Stimulated activated CD4-positive, alpha-beta T cell treated with anti-CD3 and anti-CD28 coated beads, Interleukin-1b, Interleukin-23, amount 100 ng/mL, for 48 hours (primary cell): ENCODE measurements around the gene XAB2.

Experiments used
- DNase-seq: peaks from one replicate; pipeline ENCODE4 v3.0.0-alpha.2; 2020

XAB2 gene

GRCh38 chr19:7632340-7633203 lies 3.2 kb upstream of the XAB2 start:
- no peak for DNase-seq

- no peak for DNase-seq
Measured at GRCh38 chr19:7631577-7631976, 2.2 kb upstream of the XAB2 start.

GRCh38 chr19:7628589-7629311 lies 595 bp downstream of the XAB2 start:
- no peak for DNase-seq

- no peak for DNase-seq
Measured at GRCh38 chr19:7627166-7627565, 2.2 kb downstream of the XAB2 start.

GRCh38 chr19:7625763-7626372 lies 3.5 kb downstream of the XAB2 start:
- no peak for DNase-seq

GRCh38 chr19:7624810-7625209 lies 4.5 kb downstream of the XAB2 start:
- DNase-seq: no peak

- no peak for DNase-seq
Measured at GRCh38 chr19:7623725-7624603, 5.4 kb downstream of the XAB2 start.

- DNase-seq: no peak
Measured at GRCh38 chr19:7622933-7623685, 6.2 kb downstream of the XAB2 start.

- no peak for DNase-seq
Measured at GRCh38 chr19:7620442-7621412, 8.6 kb downstream of the XAB2 start.

- DNase-seq: no peak
Measured at GRCh38 chr19:7619671-7620441, 9.5 kb downstream of the XAB2 start.

GRCh38 chr19:7618771-7619510 lies 10.4 kb downstream of the XAB2 start:
- DNase-seq: no peak

- DNase-seq: no peak
Measured at GRCh38 chr19:7618348-7618747, 11.0 kb downstream of the XAB2 start.

GRCh38 chr19:7617735-7618134 lies 11.6 kb downstream of the XAB2 start:
- DNase-seq: no peak

- DNase-seq: no peak
Measured at GRCh38 chr19:7617172-7617571, 12.2 kb downstream of the XAB2 start.

- no peak for DNase-seq
Measured at GRCh38 chr19:7614859-7615741, 14.2 kb downstream of the XAB2 start.

GRCh38 chr19:7612282-7613274 lies 16.8 kb downstream of the XAB2 start:
- no peak for DNase-seq
